ENCODE results near the gene KRTAP5-3.
"Not testable (repeated sequence)": the region's sequence is repeated elsewhere in the genome, so short reads cannot be mapped to it uniquely, and the experiment has no call there.

The KRTAP5-3 gene

GRCh38 chr11:1604711-1605110 is 3.6 kb downstream of the KRTAP5-3 start:
- no peak for DNase-seq (ENCODE audit: low spot score)
- TF ChIP-seq CTCF (IDR thresholded peaks at IDR 0.05; ENCODE audit: extremely low read depth, missing control alignments): no peak

- TF ChIP-seq CTCF (IDR thresholded peaks at IDR 0.05; ENCODE audit: extremely low read depth, missing control alignments): no peak
- DNase-seq (ENCODE audit: low spot score): no peak
Measured at GRCh38 chr11:1604181-1604580, 4.1 kb downstream of the KRTAP5-3 start.

- TF ChIP-seq CTCF (IDR thresholded peaks at IDR 0.05; ENCODE audit: extremely low read depth, missing control alignments): no peak
- DNase-seq (ENCODE audit: low spot score): no peak
Measured at GRCh38 chr11:1603629-1604028, 4.6 kb downstream of the KRTAP5-3 start.

GRCh38 chr11:1601663-1602062 is 6.6 kb downstream of the KRTAP5-3 start:
- DNase-seq (ENCODE audit: low spot score): not testable (repeated sequence)

GRCh38 chr11:1600626-1601025 is 7.6 kb downstream of the KRTAP5-3 start:
- TF ChIP-seq CTCF (IDR thresholded peaks at IDR 0.05; ENCODE audit: extremely low read depth, missing control alignments): no peak
- DNase-seq (ENCODE audit: low spot score): no peak

- no peak for TF ChIP-seq CTCF (IDR thresholded peaks at IDR 0.05; ENCODE audit: extremely low read depth, missing control alignments)
- DNase-seq (ENCODE audit: low spot score): no peak
Measured at GRCh38 chr11:1598816-1599215, 9.4 kb downstream of the KRTAP5-3 start.

- DNase-seq (ENCODE audit: low spot score): not testable (repeated sequence)
Measured at GRCh38 chr11:1598406-1598805, 9.9 kb downstream of the KRTAP5-3 start.

- no peak for TF ChIP-seq CTCF (IDR thresholded peaks at IDR 0.05; ENCODE audit: extremely low read depth, missing control alignments)
- no peak for DNase-seq (ENCODE audit: low spot score)
Measured at GRCh38 chr11:1597994-1598380, 10.3 kb downstream of the KRTAP5-3 start, which contains the start of gene KRTAP5-2. Gene KRTAP5-2 (minus strand): TSS chr11:1598294. CDS start chr11:1598250, 44 bp downstream.

Measured in GM20000 (cell line).